Measurements from ENCODE around the gene GCLM. TPM values are rescaled to one million over a fixed set of nuclear protein-coding genes. Genes with fewer than 3 reads are reported as not detected.
"Not testable (repeated sequence)": the region's sequence is repeated elsewhere in the genome, so short reads cannot be mapped to it uniquely, and the experiment has no call there.

The GCLM gene
- polyA plus RNA-seq, 4 donors = 11.7 to 14.1 (median 12.6) TPM

GRCh38 chr1:93899543-93900207, 9.6 kb downstream of the GCLM start:
- DNase-seq (ENCODE audit: low read depth in 4 of 4, low spot score in 3 of 4) = no peak

GRCh38 chr1:93888900-93889299, 20.3 kb downstream of the GCLM start:
- DNase-seq (ENCODE audit: low read depth in 4 of 4, low spot score in 3 of 4) = no peak

- no peak for DNase-seq (ENCODE audit: low read depth in 4 of 4, low spot score in 3 of 4)
These were observed 27.0 kb downstream of the GCLM start for GRCh38 chr1:93882269-93882668.

- DNase-seq (ENCODE audit: low read depth in 4 of 4, low spot score in 3 of 4) = no peak
These were observed 28.5 kb downstream of the GCLM start for GRCh38 chr1:93880731-93881130.

GRCh38 chr1:93878889-93879586, 30.2 kb downstream of the GCLM start, which contains the start of gene DNTTIP2:
TSS of gene DNTTIP2 (minus strand) at chr1:93879206. CDS start at chr1:93879148, 58 bp downstream.
- DNase-seq (ENCODE audit: low read depth in 4 of 4, low spot score in 3 of 4) = peak; percentile 91 to 95 (median 93)

GRCh38 chr1:93878501-93878888, 30.7 kb downstream of the GCLM start:
- DNase-seq (ENCODE audit: low read depth in 4 of 4, low spot score in 3 of 4) = peak in 1 of 4 donors; percentile 8

GRCh38 chr1:93877529-93877928, 31.7 kb downstream of the GCLM start:
- DNase-seq (ENCODE audit: low read depth in 4 of 4, low spot score in 3 of 4) = no peak

GRCh38 chr1:93876244-93876643, 33.0 kb downstream of the GCLM start:
- DNase-seq (ENCODE audit: low read depth in 4 of 4, low spot score in 3 of 4) = no peak

- DNase-seq (ENCODE audit: low read depth in 4 of 4, low spot score in 3 of 4) = peak in 1 of 4 donors; percentile 27
These were observed 35.1 kb downstream of the GCLM start for GRCh38 chr1:93874025-93874651.

- no peak for DNase-seq (ENCODE audit: low read depth in 4 of 4, low spot score in 3 of 4)
These were observed 37.9 kb downstream of the GCLM start for GRCh38 chr1:93871366-93871765.

GRCh38 chr1:93869653-93870052, 39.6 kb downstream of the GCLM start:
- DNase-seq (ENCODE audit: low read depth in 4 of 4, low spot score in 3 of 4) = no peak

GRCh38 chr1:93868492-93868891, 40.7 kb downstream of the GCLM start:
- not testable (repeated sequence) for DNase-seq (ENCODE audit: low read depth in 4 of 4, low spot score in 3 of 4)

GRCh38 chr1:93865253-93865652, 44.0 kb downstream of the GCLM start:
- DNase-seq (ENCODE audit: low read depth in 4 of 4, low spot score in 3 of 4) = no peak

GRCh38 chr1:93864175-93864574, 45.1 kb downstream of the GCLM start:
- DNase-seq (ENCODE audit: low read depth in 4 of 4, low spot score in 3 of 4) = no peak

- DNase-seq (ENCODE audit: low read depth in 4 of 4, low spot score in 3 of 4) = not testable (repeated sequence)
These were observed 51.6 kb downstream of the GCLM start for GRCh38 chr1:93857653-93858052.

- DNase-seq (ENCODE audit: low read depth in 4 of 4, low spot score in 3 of 4) = not testable (repeated sequence)
These were observed 53.2 kb downstream of the GCLM start for GRCh38 chr1:93855983-93856382.

GRCh38 chr1:93853940-93854339, 55.3 kb downstream of the GCLM start:
- DNase-seq (ENCODE audit: low read depth in 4 of 4, low spot score in 3 of 4) = no peak

GRCh38 chr1:93851878-93852277, 57.4 kb downstream of the GCLM start:
- no peak for DNase-seq (ENCODE audit: low read depth in 4 of 4, low spot score in 3 of 4)

- DNase-seq (ENCODE audit: low read depth in 4 of 4, low spot score in 3 of 4) = no peak
These were observed 57.9 kb downstream of the GCLM start for GRCh38 chr1:93851327-93851712.

- DNase-seq (ENCODE audit: low read depth in 4 of 4, low spot score in 3 of 4) = not testable (repeated sequence)
These were observed 58.4 kb downstream of the GCLM start for GRCh38 chr1:93850687-93851326.

- DNase-seq (ENCODE audit: low read depth in 4 of 4, low spot score in 3 of 4) = no peak
These were observed 60.8 kb downstream of the GCLM start for GRCh38 chr1:93848350-93848883.

Measured in left renal pelvis (tissue), 4 donors.